Lower leg skin (tissue), 3 donors: ENCODE data around the gene NEB.

Experiments used
- POLR2A ChIP-seq, 2 donors: fragments of 450-650 bp; IDR thresholded peaks; one replicate each; pipeline ENCODE4 v1.6.1; 2016 to 2017; ENCODE audit warnings: antibody characterized with exemption in 2 of 2, mild to moderate bottlenecking in 1 of 2, moderate library complexity in 1 of 2
- TF ChIP-seq, protein P1 (sequence below), 3 donors: fragments of 450-650 bp; IDR thresholded peaks; one replicate each; pipeline ENCODE4 v1.5.1; 2016; ENCODE audit warnings: antibody characterized with exemption in 3 of 3, mild to moderate bottlenecking in 3 of 3, moderate library complexity in 2 of 3

DNA sequence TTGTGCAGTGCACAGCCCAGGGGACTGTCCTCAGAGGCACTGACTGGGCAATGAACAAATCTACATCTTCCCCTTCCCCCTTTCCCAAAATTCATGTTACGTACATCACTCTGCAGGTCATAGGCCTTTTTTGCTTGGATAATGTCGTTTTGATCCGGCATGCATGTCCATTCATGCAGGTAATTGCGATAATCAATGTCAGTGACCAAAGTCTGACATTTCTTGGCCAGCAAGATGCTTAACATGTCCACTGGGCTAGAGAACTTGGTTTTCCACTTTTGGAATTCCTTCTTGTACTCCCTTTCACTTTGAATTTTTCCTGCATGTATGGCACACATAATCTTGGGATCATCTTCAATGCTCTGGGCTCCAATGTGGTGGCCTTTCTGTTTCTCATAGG lies 124.6 kb downstream of the NEB start:
- TF ChIP-seq, protein P1, sequence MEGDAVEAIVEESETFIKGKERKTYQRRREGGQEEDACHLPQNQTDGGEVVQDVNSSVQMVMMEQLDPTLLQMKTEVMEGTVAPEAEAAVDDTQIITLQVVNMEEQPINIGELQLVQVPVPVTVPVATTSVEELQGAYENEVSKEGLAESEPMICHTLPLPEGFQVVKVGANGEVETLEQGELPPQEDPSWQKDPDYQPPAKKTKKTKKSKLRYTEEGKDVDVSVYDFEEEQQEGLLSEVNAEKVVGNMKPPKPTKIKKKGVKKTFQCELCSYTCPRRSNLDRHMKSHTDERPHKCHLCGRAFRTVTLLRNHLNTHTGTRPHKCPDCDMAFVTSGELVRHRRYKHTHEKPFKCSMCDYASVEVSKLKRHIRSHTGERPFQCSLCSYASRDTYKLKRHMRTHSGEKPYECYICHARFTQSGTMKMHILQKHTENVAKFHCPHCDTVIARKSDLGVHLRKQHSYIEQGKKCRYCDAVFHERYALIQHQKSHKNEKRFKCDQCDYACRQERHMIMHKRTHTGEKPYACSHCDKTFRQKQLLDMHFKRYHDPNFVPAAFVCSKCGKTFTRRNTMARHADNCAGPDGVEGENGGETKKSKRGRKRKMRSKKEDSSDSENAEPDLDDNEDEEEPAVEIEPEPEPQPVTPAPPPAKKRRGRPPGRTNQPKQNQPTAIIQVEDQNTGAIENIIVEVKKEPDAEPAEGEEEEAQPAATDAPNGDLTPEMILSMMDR (IDR thresholded peaks at IDR 0.05): no peak
- TF ChIP-seq POLR2A (IDR thresholded peaks at IDR 0.05): no peak
